Measurements from ENCODE around the gene TTBK1. TPM values are rescaled to one million over a fixed set of nuclear protein-coding genes. Genes with fewer than 3 reads are reported as not detected.

The TTBK1 gene
- polyA plus RNA-seq, 1 donor from 2014 or later = 4.2 TPM

- Histone ChIP-seq H3K4me3 (ENCODE audit: low read length) (peak within 1 kb of the TSS; percentile 62), H3K36me3 (ENCODE audit: insufficient read depth, low read length) (no peaks in the 10 kb centered on the region), H3K27me3 (ENCODE audit: insufficient read depth, low read depth, low read length) (no peaks in the 10 kb centered on the region), H3K9me2 (ENCODE audit: insufficient read depth, low read length) (no peaks in the 10 kb centered on the region), H2AFZ (ENCODE audit: low read depth, low read length) (no peak within 1 kb of the TSS), H4K20me1 (ENCODE audit: insufficient read depth) (no peaks in the 10 kb centered on the region), H3K4me2 (ENCODE audit: low read length) (no peak within 1 kb of the TSS), H3K9ac (ENCODE audit: low read length) (peak within 1 kb of the TSS; percentile 55), H3K9me3 (ENCODE audit: low read length) (no peaks in the 10 kb centered on the region), H3K79me2 (replicated peaks; ENCODE audit: insufficient read depth, low read length) (no peaks in the 10 kb centered on the region), H3F3A (ENCODE audit: insufficient read depth, low read length, poor library complexity, severe bottlenecking) (no peaks in the 10 kb centered on the region), H3K27ac (ENCODE audit: low read length) (no peak within 1 kb of the TSS)
- TF ChIP-seq RAD21 (conservative IDR thresholded peaks at IDR 0.05) = peak; percentile 60
- peak; percentile 74 for TF ChIP-seq SMC3 (conservative IDR thresholded peaks at IDR 0.05; ENCODE audit: poor library complexity)
- TF ChIP-seq EZH2 (IDR thresholded peaks at IDR 0.05; ENCODE audit: borderline replicate concordance, insufficient read depth, low read length, poor library complexity, severe bottlenecking) = no peak
- no peak for TF ChIP-seq REST (IDR thresholded peaks at IDR 0.05; ENCODE audit: borderline replicate concordance)
- no peak for TF ChIP-seq TAF1 (IDR thresholded peaks at IDR 0.05; ENCODE audit: low read depth)
- peak; percentile 92 for TF ChIP-seq CTCF (IDR thresholded peaks at IDR 0.05; ENCODE audit: poor library complexity, severe bottlenecking)
- TF ChIP-seq MXI1 (conservative IDR thresholded peaks at IDR 0.05; ENCODE audit: poor library complexity, severe bottlenecking) = peak; percentile 81
- TF ChIP-seq EP300 (conservative IDR thresholded peaks at IDR 0.05; ENCODE audit: poor library complexity, severe bottlenecking) = peak; percentile 38
- peak; percentile 51 for TF ChIP-seq POLR2AphosphoS5 (IDR thresholded peaks at IDR 0.05)
Observed at GRCh38 chr6:43228951-43229802, 14.1 kb upstream of the TTBK1 start, which contains the start of gene DNPH1. Gene DNPH1 (minus strand): TSS chr6:43229481. CDS start chr6:43229456, 25 bp downstream.

- Histone ChIP-seq H3K4me2 (ENCODE audit: low read length) (no peak overlapping the region), H2AFZ (ENCODE audit: low read depth, low read length) (no peak overlapping the region), H3K27ac (ENCODE audit: low read length) (no peak overlapping the region), H3F3A (ENCODE audit: insufficient read depth, low read length, poor library complexity, severe bottlenecking) (no peaks in the 10 kb centered on the region), H3K9me2 (ENCODE audit: insufficient read depth, low read length) (no peaks in the 10 kb centered on the region), H3K4me3 (ENCODE audit: low read length) (peak overlapping the region; percentile 62), H3K79me2 (replicated peaks; ENCODE audit: insufficient read depth, low read length) (no peaks in the 10 kb centered on the region), H3K27me3 (ENCODE audit: insufficient read depth, low read depth, low read length) (no peaks in the 10 kb centered on the region), H3K36me3 (ENCODE audit: insufficient read depth, low read length) (no peaks in the 10 kb centered on the region), H3K9ac (ENCODE audit: low read length) (no peak overlapping the region), H3K9me3 (ENCODE audit: low read length) (no peaks in the 10 kb centered on the region), H4K20me1 (ENCODE audit: insufficient read depth) (no peaks in the 10 kb centered on the region)
- TF ChIP-seq RAD21 (conservative IDR thresholded peaks at IDR 0.05) = no peak
- TF ChIP-seq EP300 (conservative IDR thresholded peaks at IDR 0.05; ENCODE audit: poor library complexity, severe bottlenecking) = no peak
- no peak for TF ChIP-seq EZH2 (IDR thresholded peaks at IDR 0.05; ENCODE audit: borderline replicate concordance, insufficient read depth, low read length, poor library complexity, severe bottlenecking)
- no peak for TF ChIP-seq MXI1 (conservative IDR thresholded peaks at IDR 0.05; ENCODE audit: poor library complexity, severe bottlenecking)
- TF ChIP-seq CTCF (IDR thresholded peaks at IDR 0.05; ENCODE audit: poor library complexity, severe bottlenecking) = no peak
Observed at GRCh38 chr6:43229803-43230620, 13.3 kb upstream of the TTBK1 start.

Measured in neural cell (in vitro differentiated cells).